C4-2B (cell line): ENCODE results near the gene AFF1.

Experiments
- ZFX ChIP-seq: fragments of 450-650 bp; IDR thresholded peaks from 2 replicates; pipeline ENCODE4 v1.6.1; 2017
- TF ChIP-seq, protein P1 (sequence below): fragments of 450-650 bp; conservative IDR thresholded peaks from 2 replicates; pipeline ENCODE4 v1.5.1; 2017; ENCODE audit warnings: mild to moderate bottlenecking

DNA sequence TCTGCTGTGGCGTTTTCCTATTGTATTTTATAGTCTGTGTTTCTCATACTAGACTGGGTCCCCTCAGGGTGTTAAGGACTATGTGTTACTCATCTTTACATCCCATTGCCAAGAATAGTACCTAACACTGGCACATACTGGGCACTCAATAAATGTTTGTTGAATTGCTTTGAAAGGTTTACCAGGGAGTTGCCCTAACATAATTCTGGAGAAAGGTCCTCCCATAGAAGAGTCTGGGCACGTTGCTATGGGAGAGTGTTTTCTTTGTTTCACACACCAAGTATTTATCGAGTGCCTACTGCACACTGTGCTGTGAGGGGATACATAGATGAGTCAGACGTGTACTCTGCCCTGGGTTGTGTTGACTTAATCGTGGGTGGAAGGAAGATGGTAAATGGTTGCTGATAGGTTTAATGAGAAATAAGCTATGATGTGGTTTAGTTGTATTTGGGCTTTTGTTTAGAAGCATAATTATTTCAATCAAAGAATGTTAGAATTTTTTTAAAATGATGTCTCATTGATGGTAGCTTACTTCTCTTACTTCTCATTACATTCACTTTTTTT lies 42.9 kb downstream of the AFF1 start:
- TF ChIP-seq, protein P1, sequence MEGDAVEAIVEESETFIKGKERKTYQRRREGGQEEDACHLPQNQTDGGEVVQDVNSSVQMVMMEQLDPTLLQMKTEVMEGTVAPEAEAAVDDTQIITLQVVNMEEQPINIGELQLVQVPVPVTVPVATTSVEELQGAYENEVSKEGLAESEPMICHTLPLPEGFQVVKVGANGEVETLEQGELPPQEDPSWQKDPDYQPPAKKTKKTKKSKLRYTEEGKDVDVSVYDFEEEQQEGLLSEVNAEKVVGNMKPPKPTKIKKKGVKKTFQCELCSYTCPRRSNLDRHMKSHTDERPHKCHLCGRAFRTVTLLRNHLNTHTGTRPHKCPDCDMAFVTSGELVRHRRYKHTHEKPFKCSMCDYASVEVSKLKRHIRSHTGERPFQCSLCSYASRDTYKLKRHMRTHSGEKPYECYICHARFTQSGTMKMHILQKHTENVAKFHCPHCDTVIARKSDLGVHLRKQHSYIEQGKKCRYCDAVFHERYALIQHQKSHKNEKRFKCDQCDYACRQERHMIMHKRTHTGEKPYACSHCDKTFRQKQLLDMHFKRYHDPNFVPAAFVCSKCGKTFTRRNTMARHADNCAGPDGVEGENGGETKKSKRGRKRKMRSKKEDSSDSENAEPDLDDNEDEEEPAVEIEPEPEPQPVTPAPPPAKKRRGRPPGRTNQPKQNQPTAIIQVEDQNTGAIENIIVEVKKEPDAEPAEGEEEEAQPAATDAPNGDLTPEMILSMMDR = no peak
- TF ChIP-seq ZFX = no peak
